HEK293T (cell line): Measurements from ENCODE around the gene UCHL5.

Experiments
- ARNT ChIP-seq: fragments of 450-650 bp; IDR thresholded peaks from 2 replicates; pipeline ENCODE4 v1.6.1; 2017; ENCODE audit warnings: mild to moderate bottlenecking
- BHLHE40 ChIP-seq: fragments of 450-650 bp; IDR thresholded peaks from 2 replicates; pipeline ENCODE4 v1.6.1; 2016; ENCODE audit warnings: mild to moderate bottlenecking, moderate library complexity, borderline replicate concordance
- FOXK2 ChIP-seq: fragments of 450-650 bp; IDR thresholded peaks from 2 replicates; pipeline ENCODE4 v1.6.1; 2016; ENCODE audit warnings: mild to moderate bottlenecking
- FOXM1 ChIP-seq: fragments of 450-650 bp; IDR thresholded peaks from 2 replicates; pipeline ENCODE4 v1.6.1; 2017; ENCODE audit warnings: mild to moderate bottlenecking, borderline replicate concordance
- HDGF ChIP-seq: fragments of 450-650 bp; IDR thresholded peaks from 2 replicates; pipeline ENCODE4 v1.6.1; 2017; ENCODE audit warnings: antibody characterized with exemption, borderline replicate concordance
- NFRKB ChIP-seq: fragments of 450-650 bp; IDR thresholded peaks from 2 replicates; pipeline ENCODE4 v1.6.1; 2016; ENCODE audit warnings: mild to moderate bottlenecking, moderate library complexity
- SP1 ChIP-seq: fragments of 450-650 bp; IDR thresholded peaks from 2 replicates; pipeline ENCODE4 v1.6.1; 2017
- SUZ12 ChIP-seq: fragments of 450-650 bp; IDR thresholded peaks from 2 replicates; pipeline ENCODE4 v1.6.1; 2016; ENCODE audit warnings: mild to moderate bottlenecking
- ZNF384 ChIP-seq: fragments of 450-650 bp; IDR thresholded peaks from 2 replicates; pipeline ENCODE4 v1.6.1; 2016

DNA sequence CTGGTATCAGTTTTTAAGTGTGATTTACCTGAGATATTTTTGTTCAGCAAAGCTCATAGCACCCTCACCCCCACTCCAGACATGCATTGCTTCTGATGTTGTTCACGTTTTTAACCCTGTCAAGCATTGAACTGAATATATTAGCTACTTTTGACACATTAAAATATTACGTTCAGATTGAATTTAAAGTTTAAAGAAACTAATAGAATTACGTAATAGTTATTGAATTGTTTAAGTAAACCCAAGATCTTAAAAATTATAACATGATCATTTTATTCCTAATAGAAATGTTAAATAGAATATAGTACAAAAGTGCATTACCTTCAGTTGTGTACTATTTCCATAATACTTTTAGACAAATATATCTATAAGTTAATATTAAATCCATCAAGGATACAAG lies 27.2 kb upstream of the UCHL5 start:
- TF ChIP-seq NFRKB = no peak
- no peak for TF ChIP-seq SP1
- TF ChIP-seq ZNF384 = no peak
- no peak for TF ChIP-seq ARNT
- no peak for TF ChIP-seq BHLHE40
- no peak for TF ChIP-seq HDGF
- TF ChIP-seq FOXM1 = no peak
- TF ChIP-seq SUZ12 = no peak
- TF ChIP-seq FOXK2 = no peak
